ENCODE data around the gene STT3B.

Gene STT3B

GRCh38 chr3:31542246-31542645, 9.5 kb downstream of the STT3B start:
- TF ChIP-seq CTCF (IDR thresholded peaks at IDR 0.05; ENCODE audit: control extremely low read depth, extremely low read depth, low read depth, missing control alignments): no peak
- DNase-seq (ENCODE audit: extremely low spot score): no peak
- ChIA-PET POLR2A (no interaction called here), CTCF (no interaction called here)

GRCh38 chr3:31543375-31543774, 10.7 kb downstream of the STT3B start:
- no peak for DNase-seq (ENCODE audit: extremely low spot score)
- CTCF ChIA-PET: no interaction called here

GRCh38 chr3:31544634-31545033, 11.9 kb downstream of the STT3B start:
- DNase-seq (ENCODE audit: extremely low spot score): no peak
- no peak for TF ChIP-seq CTCF (IDR thresholded peaks at IDR 0.05; ENCODE audit: control extremely low read depth, extremely low read depth, low read depth, missing control alignments)
- CTCF ChIA-PET: interaction anchor here (0.9 to 3.2 kb wide), 2 partner anchors 11 to 12 kb away, joined by 3 to 14 read pairs; partner anchors contain the start of gene STT3B
- POLR2A ChIA-PET: no interaction called here

More at GRCh38 chr3:31543375-31543774, 10.7 kb downstream of the STT3B start:
- POLR2A ChIA-PET: no interaction called here
- TF ChIP-seq CTCF (IDR thresholded peaks at IDR 0.05; ENCODE audit: control extremely low read depth, extremely low read depth, low read depth, missing control alignments): no peak

- CTCF ChIA-PET: interaction anchor here (0.8 to 3.2 kb wide), 10 partner anchors 9 to 578 kb away, joined by 3 to 14 read pairs (median 4); partner anchors contain the start of gene STT3B
- POLR2A ChIA-PET: interaction anchor here (1.7 kb wide), 1 partner anchor 13 kb away, joined by 12 read pairs; the partner anchor contains the start of gene STT3B
These were observed 13.4 kb downstream of the STT3B start for GRCh38 chr3:31546162-31546561.

GRCh38 chr3:31546725-31547124, 14.0 kb downstream of the STT3B start:
- TF ChIP-seq CTCF (IDR thresholded peaks at IDR 0.05; ENCODE audit: control extremely low read depth, extremely low read depth, low read depth, missing control alignments): no peak
- ChIA-PET CTCF (interaction anchor here (0.8 to 3.2 kb wide), 7 partner anchors 9 to 149 kb away, joined by 3 to 14 read pairs (median 5); partner anchors contain the start of gene STT3B), POLR2A (interaction anchor here (1.7 kb wide), 1 partner anchor 14 kb away, joined by 12 read pairs; the partner anchor contains the start of gene STT3B)

More at GRCh38 chr3:31546162-31546561, 13.4 kb downstream of the STT3B start:
- no peak for DNase-seq (ENCODE audit: extremely low spot score)
- no peak for TF ChIP-seq CTCF (IDR thresholded peaks at IDR 0.05; ENCODE audit: control extremely low read depth, extremely low read depth, low read depth, missing control alignments)

GRCh38 chr3:31550452-31551251, 17.9 kb downstream of the STT3B start:
- CTCF ChIA-PET: interaction anchor here (0.7 to 2.2 kb wide), 3 partner anchors 11 to 63 kb away, joined by 3 to 7 read pairs (median 4); no protein-coding TSS in a partner anchor
- POLR2A ChIA-PET: no interaction called here
- peak; percentile 39 for TF ChIP-seq CTCF (IDR thresholded peaks at IDR 0.05; ENCODE audit: control extremely low read depth, extremely low read depth, low read depth, missing control alignments)
- no peak for DNase-seq (ENCODE audit: extremely low spot score)

More at GRCh38 chr3:31546725-31547124, 14.0 kb downstream of the STT3B start:
- no peak for DNase-seq (ENCODE audit: extremely low spot score)

All from GM10248 (cell line).